ENCODE data around the gene ARID1A.
"Not testable (repeated sequence)": the region's sequence is repeated elsewhere in the genome, so short reads cannot be mapped to it uniquely, and the experiment has no call there.

The ARID1A gene

DNA sequence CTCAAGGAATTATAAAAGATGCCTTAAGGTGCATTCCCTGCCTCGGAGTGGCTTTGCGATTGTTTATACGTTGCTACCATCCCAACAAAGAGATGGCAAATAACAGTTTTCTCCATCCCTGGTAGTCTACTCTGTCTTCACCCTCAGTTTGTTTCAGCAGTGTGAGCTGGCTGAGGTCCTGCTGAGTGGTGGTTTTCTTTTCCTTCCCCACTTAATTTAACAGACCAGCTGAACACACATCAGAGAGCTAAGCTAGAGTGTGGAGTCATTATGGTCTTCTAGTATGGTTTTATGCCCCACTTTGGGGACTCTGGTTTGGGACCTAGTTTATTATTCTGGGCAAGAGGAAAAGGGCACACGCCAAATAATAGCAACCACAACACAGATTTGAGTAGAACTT, 94.1 kb downstream of the ARID1A start:
- DNase-seq = peak; percentile 10

DNA sequence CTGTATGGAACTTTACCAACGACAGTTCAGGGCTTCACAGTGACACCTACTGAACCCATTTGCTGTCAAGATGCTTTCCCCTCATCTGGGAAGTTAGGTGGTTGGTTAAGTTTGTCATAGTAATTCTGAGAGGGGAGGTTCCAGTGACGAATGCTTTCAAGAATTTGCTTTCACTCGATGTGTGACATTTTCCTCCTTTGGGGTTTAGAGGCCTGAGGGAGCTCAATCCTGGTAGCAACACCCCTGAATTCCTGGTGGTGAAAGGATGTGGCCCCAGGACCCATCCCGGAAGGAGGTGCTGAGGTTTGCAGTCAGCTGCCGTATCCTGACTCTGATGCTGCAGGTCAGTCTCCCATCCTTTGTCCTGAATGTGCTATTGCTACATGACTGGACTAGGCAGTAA, 94.7 kb downstream of the ARID1A start:
- no peak for DNase-seq

DNA sequence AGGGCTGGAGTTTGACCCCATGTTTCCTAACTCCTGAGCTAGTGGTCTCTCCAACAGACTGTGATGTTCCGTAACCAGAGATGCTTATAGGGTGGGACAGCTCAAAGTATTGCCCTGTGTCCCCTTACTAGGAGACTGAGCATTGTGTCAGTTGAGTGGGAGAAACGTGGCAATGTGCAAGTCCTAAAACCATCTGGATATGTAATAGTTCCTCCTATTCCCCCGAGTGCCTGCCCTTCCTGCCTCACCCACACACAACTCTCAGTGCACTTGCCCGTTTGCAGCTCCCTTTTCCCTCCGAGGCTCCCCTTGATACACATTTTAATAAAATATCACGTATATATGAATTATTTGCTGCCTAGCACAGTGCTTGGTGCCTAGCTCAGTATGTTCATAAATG, 95.3 kb downstream of the ARID1A start:
- DNase-seq = no peak

DNA sequence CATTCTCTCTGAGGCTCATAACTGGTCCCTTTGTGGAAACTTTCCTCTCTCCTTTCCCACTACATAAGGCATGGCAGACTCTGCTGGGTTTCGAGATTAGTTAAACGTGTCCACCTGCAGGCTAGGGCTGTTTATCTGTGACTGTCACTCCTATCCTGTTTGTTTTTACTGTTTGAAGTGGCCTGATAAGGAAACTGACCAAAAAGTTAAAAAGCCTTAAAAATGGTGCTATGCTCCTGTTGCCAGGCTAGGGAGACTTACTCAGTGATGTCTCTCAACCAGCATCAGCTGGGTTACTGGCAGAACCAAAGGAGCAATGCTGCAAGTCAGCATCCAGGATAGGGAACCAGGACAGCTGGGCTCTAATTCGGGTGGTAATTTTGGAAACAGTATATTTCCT, 95.8 kb downstream of the ARID1A start:
- no peak for DNase-seq

DNA sequence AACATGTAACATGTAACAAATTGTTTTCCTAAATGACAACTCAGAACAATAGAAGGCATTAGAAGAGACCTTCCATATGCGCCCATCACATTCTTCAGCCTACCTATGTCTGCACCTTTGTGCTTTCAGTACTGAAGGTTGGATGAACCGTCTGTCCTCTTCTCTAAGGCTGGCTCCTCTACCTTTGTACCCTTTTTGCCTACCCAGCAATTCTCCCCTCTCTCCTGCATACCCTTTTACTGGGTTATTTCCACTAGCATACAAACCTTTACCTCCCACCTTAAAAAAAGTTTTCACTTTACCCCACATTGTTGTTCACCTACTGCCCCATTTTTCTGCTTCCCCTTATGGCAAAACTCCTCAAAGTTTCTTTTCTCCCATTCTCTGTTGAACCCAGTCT, 97.1 kb downstream of the ARID1A start:
- no peak for DNase-seq

DNA sequence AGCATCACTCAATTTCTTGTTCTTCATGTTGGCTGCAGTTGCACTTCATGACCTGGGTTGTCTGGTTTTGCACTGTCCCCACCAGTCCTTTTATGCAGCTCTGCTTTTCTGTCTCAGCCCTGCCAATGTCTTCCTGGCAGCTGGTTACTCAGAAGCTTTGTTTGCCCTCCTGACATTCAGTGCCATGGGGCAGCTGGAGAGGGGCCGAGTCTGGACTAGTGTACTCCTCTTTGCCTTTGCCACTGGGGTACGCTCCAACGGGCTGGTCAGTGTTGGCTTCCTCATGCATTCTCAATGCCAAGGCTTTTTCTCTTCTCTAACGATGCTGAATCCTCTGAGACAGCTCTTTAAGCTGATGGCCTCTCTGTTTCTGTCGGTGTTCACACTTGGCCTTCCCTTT, 98.6 kb downstream of the ARID1A start:
- no peak for DNase-seq

DNA sequence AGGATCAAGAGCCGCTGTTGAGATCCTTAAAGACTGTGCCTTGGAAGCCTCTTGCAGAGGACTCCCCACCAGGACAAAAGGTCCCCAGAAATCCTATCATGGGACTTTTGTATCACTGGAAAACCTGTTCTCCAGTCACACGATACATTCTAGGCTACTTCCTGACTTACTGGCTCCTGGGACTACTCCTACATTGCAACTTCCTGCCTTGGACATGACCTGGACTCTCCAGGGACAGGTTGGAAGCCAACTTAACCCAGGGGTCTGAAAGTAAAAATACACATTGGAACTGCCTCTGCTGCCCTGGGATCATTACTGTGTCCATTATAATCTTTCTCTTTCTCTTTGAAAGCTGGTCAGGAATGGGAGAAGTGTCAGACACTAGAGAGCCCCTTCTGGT, 101.8 kb downstream of the ARID1A start:
- no peak for DNase-seq

DNA sequence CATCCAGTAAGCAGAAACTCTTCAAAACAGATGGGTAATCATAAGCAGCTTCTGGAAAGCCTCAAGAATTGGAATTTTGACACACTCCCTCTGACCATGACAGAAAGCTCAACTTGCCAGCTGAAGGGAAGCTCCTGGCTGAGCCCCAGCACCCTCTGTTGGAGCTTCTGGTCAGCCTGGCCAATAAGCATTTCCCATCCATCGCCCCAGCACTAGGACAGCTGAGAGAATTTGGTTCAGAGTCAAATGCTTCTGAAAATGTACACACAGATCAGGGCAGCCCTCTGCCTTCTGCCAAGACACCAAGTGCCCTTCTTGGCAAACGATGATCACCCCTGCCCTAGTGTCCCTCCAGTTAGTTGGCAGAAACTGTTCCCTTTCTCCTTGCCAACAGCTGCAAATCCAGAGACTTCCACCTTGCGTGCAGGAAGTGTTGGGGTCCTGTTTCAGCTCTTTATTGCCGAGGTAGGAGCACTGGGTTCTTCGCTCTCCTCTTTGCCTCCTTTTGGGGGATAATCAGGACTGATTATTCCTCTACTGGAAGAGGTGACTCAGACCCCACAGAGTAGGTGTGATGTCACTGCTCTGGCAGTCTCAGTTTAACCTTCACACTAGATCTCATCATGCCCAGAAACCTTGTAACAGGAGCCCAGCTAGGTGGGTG, 103.8 kb downstream of the ARID1A start:
- no peak for DNase-seq

DNA sequence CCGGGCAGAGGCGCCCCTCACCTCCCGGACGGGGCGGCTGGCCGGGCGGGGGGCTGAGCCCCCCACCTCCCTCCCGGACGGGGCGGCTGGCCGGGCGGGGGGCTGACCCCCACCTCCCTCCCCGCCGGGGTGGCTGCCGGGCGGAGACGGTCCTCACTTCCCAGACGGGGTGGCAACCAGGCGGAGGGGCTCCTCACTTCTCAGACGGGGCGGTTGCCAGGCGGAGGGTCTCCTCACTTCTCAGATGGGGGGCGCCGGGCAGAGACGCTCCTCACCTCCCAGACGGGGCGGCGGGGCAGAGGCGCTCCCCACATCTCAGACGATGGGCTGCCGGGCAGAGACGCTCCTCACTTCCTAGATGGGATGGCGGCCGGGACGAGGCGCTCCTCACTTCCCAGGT, 108.1 kb downstream of the ARID1A start:
- not testable (repeated sequence) for DNase-seq

DNA sequence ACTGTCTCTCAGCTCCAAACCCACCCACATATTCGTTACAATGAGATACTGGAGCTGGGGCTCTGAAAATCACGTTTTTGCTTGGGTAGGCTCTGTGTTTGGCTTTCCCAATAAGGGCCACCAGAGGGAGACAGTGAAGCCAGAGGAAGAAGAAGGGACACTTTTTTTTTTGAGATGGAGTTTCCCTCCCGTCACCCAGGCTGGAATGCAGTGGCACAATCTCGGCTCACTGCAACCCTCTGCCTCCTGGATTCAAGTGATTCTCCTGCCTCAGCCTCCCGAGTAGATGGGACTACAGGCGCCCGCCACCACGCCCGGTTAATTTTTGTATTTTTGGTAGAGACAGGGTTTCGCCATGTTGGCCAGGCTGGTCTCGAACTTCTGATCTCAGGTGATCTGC, 114.3 kb downstream of the ARID1A start:
- peak; percentile 57 for DNase-seq

DNA sequence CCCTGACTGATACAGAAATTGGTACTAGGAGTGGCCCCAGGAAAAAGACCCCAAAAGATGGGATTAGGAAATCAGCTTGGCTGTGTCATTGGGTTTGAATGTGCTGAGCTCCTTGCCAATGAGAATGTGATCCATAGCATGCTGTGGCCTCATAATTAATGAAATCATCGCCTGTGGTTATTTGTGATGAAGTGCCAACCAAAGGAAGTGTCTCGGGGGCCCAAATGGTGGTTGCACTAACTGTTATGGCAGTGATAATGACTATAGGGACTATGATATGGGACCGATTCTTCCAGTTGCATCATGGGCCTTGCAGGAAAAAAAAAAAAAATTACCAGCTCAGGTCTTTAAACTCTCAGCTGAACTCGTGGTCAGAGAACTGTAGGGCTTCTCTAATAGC, 115.2 kb downstream of the ARID1A start:
- DNase-seq = no peak

DNA sequence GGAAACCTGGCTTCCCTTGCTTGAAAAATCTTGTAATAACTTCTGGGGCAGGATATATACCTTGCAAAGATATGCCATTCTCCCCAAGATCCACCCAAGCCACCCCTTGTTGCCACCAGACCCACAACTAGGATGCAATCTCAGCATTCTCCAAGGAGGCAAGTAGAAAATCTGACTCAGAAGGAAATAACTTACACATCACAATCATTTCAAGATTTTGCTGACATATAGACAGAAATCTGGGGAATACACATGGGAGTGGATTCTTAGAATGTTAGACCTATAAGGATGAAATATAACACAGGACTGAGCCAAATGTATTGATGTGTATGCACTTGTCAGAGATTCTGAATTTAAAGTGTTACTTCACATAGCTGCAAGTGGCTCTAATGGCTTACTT, 115.9 kb downstream of the ARID1A start:
- no peak for DNase-seq

DNA sequence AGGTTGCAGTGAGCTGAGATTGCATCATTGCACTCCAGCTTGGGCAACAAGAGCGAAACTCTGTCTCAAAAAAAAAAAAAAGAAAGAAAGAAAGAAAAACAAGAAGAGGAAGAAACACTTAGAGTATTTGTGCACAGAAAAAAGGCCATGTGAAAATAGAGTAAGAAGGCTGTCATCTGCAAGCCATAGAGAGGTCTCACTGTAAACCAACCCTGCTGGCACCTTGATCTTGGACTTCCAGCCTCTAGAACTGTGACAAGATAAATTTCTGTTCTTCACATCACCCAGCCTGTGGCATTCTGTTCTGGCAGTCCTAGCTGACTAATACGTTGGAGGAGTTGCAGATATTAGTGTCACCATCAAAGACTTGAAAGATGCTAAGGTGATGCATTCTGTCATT, 118.6 kb downstream of the ARID1A start:
- no peak for DNase-seq

DNA sequence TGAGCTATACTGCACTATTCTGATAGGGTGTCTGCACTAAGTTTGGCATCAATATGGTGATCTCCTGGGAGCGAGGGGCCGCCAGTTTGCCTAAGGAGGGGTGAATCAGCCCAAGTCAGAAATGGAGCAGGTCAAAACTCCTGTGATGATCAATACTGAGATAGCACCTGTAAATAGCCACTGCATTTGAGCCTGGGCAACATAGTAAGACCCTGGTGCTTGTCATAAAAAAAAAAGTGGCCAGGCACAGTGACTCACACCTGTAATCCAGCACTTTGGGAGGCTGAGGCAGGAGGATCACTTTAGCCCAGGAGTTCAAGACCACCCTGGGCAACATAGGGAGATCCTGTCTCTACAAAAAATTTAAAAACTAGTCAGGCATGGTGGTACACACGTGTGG, 119.1 kb downstream of the ARID1A start:
- no peak for DNase-seq

DNA sequence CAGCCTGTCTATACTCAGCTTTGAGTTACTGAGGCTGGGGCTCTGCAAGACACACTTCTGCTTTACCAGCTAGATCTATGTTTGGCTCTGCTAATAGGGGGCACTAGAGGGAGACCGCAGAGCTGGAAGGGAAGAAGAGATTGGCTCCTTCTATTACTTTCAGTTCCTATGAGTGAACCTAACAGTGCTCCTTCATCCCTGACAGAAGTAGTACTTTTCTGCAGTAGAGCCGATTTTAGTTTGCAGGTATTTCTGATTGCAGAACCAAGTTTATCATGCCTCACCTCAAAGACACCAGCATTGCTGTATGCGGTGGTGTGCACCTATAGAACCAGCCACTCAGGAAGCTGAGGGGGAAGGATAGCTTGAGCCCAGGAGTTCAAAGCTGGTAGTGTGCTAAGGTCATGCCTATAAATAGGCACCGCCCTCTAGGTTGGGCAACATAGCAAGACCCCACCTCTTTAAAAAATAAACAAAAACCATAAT, 125.0 kb downstream of the ARID1A start:
- DNase-seq = no peak

DNA sequence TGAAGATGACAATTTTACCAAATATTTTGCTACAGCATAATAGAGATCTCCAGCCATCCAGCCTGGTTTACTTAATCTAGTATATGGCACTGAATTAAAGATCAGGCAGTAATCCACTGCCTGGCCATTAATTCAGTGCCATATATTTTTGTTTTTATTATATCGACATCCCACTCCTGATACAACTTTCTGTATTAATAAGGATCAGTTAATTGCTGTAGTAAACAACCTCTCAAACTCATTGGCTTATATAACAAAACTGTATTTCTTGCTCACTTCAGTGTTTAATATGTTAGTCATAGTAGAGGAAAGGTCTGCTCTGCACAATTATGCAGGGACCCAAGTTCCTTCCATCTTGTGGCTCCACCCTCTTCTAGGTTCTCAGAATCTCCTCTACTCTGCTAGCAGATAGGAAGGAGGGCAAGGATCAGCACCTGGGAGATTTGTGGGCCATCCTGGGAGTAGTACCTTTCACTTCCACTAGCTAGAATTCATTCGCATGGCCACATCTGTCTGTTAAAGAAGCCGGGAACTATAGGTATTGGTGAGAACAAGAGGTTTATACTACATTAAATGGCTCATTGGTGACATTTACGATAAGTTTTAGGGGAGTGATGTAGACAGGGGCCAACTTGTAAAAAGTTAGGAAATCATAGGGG, 127.1 kb downstream of the ARID1A start:
- DNase-seq = no peak

DNA sequence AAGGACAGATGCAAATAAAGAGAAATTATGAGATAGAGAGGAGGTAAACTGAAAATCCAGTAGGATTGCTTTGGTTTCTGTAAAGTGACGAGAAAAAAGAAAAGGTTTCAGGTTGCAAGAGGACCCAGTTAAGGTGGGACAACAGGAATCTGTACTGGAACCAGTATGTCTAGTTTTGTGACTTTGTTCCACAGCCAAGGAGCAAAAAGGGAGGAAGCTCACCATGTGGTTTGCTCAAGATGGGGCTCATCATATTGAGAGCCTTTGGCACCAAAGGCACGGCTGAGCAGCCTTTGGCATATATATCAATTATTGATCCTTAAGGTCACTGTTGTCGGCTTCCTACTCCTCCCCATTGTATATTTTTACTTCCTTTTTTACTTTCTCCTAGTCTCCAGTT, 128.9 kb downstream of the ARID1A start:
- DNase-seq = no peak

DNA sequence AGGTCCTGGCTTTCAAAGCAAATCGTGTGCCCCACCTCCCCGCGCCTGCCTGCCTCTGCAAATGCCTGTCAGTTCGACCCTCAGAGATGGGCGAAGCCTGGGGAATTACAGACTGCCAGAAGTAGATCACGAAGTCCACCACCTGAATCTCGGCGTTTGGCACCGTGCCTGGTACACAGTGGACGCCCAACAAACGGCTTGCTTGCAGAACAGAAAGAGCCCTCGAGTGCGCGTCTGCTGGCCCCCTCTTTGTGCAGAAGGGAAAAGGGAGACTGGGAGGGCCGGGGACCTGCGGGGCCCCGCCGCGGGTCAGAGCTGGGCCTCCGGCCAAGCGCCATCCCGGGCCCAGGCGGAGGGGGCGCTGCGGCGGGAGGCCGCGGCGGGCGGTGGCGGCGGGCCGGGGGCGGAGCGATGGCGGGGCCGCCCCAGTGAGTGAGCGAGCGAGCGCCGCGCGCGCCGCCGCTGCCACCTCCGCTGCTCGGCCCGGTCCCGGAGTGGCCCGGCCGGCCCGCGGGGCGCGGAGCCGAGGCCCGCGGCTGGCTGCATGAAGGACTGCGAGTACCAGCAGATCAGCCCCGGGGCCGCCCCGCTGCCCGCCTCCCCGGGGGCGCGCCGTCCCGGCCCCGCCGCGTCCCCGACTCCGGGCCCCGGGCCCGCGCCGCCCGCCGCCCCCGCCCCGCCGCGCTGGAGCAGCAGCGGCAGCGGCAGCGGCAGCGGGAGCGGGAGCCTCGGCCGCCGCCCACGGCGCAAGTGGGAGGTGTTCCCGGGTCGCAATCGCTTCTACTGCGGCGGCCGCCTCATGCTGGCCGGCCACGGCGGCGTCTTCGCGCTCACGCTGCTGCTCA, 130.7 kb downstream of the ARID1A start, which contains the start of gene ZDHHC18:
ZDHHC18 (plus strand) TSS at position 428 of the 845 bp plus-strand sequence; CDS start at position 545, 117 bp downstream.
- DNase-seq = peak; percentile 34

DNA sequence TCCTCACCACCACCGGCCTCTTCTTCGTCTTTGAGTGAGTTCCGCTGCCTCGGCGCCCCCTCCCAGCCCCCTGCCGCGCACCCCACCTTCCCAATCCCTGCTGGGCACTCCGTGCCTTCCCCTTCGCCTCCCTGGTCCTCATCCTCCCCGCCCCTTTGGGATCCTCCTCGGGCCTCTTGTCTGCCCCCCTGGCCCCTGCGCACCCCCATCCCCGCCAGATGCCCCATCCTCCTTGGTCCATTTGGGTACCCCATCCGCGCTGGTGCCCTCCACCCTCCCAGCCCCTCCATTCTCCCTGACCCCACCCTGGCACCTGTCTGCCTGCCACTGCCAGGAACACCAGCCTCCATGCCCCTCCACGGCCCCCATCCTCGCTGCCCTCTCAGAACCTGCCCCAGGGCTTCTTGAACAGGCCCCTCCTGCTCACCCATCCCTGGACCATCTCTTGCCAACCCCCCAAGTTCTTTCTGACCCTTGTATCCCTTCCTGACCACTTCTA, 131.3 kb downstream of the ARID1A start:
- DNase-seq = no peak

DNA sequence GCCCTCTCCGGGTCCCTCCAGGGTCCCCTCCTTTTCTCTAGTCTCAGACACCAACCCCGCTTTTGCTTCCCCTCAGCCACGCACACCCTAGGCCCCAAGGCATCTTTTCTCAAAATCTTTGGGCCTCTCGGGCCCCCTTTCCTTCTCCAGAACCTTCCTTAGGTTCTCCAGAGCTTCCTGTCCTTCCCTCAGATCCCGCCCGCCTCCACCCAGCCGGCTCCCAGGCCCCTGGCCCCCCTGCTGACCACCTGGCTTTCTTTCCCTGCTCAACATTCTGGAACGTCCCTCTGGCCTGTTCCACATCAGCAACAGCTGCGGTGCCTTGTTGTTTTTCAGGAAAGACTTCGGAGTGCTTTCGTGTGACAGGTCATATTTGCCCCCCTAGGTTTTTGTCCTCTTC, 131.8 kb downstream of the ARID1A start:
- no peak for DNase-seq

DNA sequence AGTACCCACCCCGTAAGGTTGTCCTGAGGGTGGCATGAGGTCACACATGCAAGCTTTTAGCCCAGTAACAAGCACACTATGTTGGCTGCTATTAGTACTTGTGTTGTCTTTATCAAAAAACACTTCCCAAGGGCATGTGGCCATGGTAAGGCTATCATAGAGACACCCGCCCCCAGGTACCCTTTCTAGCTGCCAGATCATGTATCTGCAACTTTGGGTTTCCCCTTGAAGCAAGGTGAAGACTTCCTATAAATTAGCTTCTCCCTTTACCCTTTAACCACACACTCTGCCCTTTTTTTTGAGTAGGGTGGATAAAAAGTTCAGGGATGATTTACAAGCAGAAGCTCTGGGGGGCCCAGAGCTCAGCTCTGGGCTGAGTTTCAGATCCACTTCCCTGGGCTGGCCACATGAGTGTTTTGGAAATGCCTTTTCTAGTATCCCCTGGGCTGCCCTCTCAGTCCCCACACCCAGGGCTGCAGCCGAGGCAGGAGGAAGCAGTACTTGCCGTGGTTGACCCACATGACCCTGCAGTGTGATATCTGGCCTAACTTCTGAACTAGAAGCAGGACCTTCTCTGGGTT, 132.7 kb downstream of the ARID1A start:
- DNase-seq = no peak

DNA sequence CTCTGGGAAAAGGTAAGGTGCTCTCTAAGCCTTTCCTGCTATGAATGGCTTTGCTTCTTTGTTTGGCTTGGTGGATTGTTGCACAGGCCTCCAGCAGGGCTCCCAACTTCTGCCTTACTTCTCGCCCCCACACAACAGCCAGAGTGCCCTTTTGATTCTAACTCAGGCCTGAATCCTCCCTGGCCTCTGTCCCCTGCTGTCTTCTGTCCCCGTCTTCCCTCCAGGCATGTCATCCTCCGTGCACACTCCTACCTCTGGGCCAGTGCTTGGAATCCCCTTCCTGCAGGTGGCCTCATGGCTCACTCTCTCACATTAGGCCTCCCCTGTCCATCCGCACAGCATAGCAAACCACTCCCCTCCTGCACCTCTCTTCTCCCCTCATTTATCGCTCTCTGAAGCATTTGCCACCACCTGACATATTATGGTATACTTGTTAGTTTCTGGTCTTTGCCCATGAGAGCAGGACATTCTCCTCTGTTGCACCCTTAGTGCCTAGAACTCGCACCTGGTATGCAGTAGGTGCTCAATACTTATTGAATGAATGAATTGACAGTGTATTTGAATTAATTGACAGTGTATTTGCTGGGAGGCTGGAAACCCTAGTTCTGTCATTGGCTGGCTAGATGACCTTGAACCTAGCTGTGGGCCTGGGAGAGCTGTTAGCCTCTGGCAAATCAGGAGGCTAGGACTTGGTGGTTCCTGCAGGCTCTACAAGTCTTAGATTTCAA, 133.5 kb downstream of the ARID1A start:
- no peak for DNase-seq

DNA sequence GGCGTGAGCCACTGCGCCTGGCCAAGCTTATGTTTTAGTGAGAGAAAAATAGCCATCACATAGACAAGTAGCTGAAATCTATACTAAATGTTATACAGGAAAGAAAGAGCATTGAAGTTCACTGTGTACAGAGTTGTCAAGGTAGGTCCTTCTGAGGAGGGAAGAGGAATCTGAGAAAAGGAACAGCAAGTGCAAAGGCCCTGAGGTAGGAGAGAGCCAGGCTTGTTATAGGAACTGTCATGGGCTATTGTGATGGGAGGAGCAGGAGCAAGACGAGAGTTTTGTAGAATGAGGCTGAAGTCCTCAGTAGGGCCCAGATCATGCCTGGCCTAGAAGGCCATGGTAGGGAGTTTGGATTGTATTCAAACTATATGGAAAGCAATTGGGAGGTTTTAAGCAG, 135.2 kb downstream of the ARID1A start:
- no peak for DNase-seq
